CD8-positive, alpha-beta memory T cell (primary cell): ENCODE results near the gene KANSL1L. TPM values are rescaled to one million over a fixed set of nuclear protein-coding genes. Genes with fewer than 3 reads are reported as not detected.
A peak's percentile ranks its signal among the peaks of the same experiment; 100 is the strongest.

Experiments used
- CTCF ChIA-PET: fragments of 350-600 bp; sonication (Branson Sonifier 250); formaldehyde crosslinking; loops from one replicate; lab custom pipeline; 2021; ENCODE audit warnings: antibody characterized with exemption; lab: Charles Lee
- POLR2A ChIA-PET: fragments of 350-600 bp; sonication (Branson Sonifier 250); formaldehyde crosslinking; loops from one replicate; lab custom pipeline; 2021; ENCODE audit warnings: antibody characterized with exemption; lab: Charles Lee
- DNase-seq, 5 donors: peaks; one replicate each; pipeline versions ENCODE4 v3.0.0 to v3.0.0-alpha.2; 2020 to 2022; ENCODE audit warnings: mixed read lengths in 1 of 5
- H3K27ac ChIP-seq: one replicate; pipeline ENCODE4 v1.7.0; 2013; ENCODE audit warnings: low read depth, mild to moderate bottlenecking, low read length, moderate library complexity
- H3K27me3 ChIP-seq: 2 replicates; pipeline ENCODE4 v1.7.0; 2013; ENCODE audit warnings: low read length, mild to moderate bottlenecking; ENCODE audit not compliant: insufficient read depth, poor library complexity, severe bottlenecking
- H3K36me3 ChIP-seq: 2 replicates; pipeline ENCODE4 v1.7.0; 2013; ENCODE audit warnings: mild to moderate bottlenecking, low read length, moderate library complexity; ENCODE audit not compliant: insufficient read depth
- H3K4me1 ChIP-seq: 2 replicates; pipeline ENCODE4 v1.7.0; 2013; ENCODE audit warnings: mild to moderate bottlenecking, low read length, moderate library complexity; ENCODE audit not compliant: insufficient read depth
- H3K4me3 ChIP-seq: 2 replicates; pipeline ENCODE4 v1.7.0; 2013; ENCODE audit warnings: mild to moderate bottlenecking, low read length
- H3K9me3 ChIP-seq: 2 replicates; pipeline ENCODE4 v1.7.0; 2013; ENCODE audit warnings: mild to moderate bottlenecking, low read length
- H3K27ac Mint-ChIP-seq, 8 donors: one replicate each; pipeline ENCODE4 v1.8.0; 2020 to 2021; ENCODE audit warnings: mixed read lengths in 8 of 8, mild to moderate bottlenecking in 6 of 8, inconsistent platforms in 3 of 8, moderate library complexity in 3 of 8
- H3K27me3 Mint-ChIP-seq, 2 donors: one replicate each; pipeline ENCODE4 v1.8.0; 2020 to 2021; ENCODE audit warnings: mixed read lengths in 2 of 2, mild to moderate bottlenecking in 1 of 2, moderate library complexity in 1 of 2
- H3K36me3 Mint-ChIP-seq, 3 donors: one replicate each; pipeline ENCODE4 v1.8.0; 2020 to 2021; ENCODE audit warnings: mixed read lengths in 3 of 3, inconsistent platforms in 1 of 3, mild to moderate bottlenecking in 1 of 3
- H3K4me1 Mint-ChIP-seq, 3 donors: one replicate each; pipeline ENCODE4 v1.8.0; 2020 to 2021; ENCODE audit warnings: mixed read lengths in 3 of 3, inconsistent platforms in 1 of 3, mild to moderate bottlenecking in 1 of 3
- H3K4me3 Mint-ChIP-seq, 7 donors: one replicate each; pipeline ENCODE4 v1.8.0; 2020 to 2021; ENCODE audit warnings: mixed read lengths in 7 of 7, mild to moderate bottlenecking in 6 of 7, moderate library complexity in 4 of 7, inconsistent platforms in 2 of 7
- H3K9me3 Mint-ChIP-seq, 5 donors: one replicate each; pipeline ENCODE4 v1.8.0; 2020 to 2022; ENCODE audit warnings: mixed read lengths in 5 of 5, mild to moderate bottlenecking in 3 of 5, moderate library complexity in 2 of 5, inconsistent platforms in 1 of 5
- polyA plus RNA-seq: library from polyadenylated mRNA; unstranded; fragments of 300-500 nt; fragmentation: Illumina TruSeq; gene quantifications from one replicate; pipeline ENCODE4 v1.2.3, GENCODE V29; 2021
- total RNA-seq, 2 experiments: library from RNA; stranded (reverse); gene quantifications; one replicate each; pipeline ENCODE4 v1.2.3, GENCODE V29; 2021

The KANSL1L gene
- total and polyA plus RNA-seq, 3 experiments from 2014 or later = 1.0 to 6.3 (median 5.0) TPM

DNA sequence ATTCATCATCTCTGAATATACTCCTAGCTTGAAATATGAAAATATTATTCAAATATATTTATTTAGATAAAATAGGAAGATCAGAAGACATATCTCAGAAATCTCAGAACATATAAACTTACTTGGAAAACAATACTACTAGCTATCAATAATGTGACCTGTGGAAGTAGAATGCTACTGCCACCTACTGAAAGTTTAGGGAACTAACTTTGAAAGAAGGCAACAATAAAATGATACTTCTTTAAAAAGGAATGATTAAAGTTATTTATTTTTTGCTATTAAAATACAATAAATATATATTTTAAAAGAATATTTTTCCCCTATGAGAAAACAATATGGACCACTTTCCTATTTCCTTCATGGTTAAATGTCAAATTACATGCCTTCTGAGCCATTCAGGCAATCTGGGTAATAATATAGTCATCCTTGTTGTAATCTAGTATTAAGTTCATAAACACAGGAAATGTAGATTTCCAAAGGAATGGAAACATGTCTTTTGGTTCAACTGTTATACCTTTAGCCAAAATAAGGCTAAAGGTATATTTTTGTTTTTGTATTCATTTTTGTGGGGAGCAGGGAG is 28.1 kb upstream of the KANSL1L start:
- no peaks in the 10 kb centered on the region for H3K9me3 Mint-ChIP-seq
- Histone ChIP-seq H3K4me3 (no peak overlapping the region), H3K4me1 (no peaks in the 10 kb centered on the region), H3K36me3 (no peaks in the 10 kb centered on the region), H3K9me3 (no peaks in the 10 kb centered on the region), H3K27me3 (no peaks in the 10 kb centered on the region), H3K27ac (no peak overlapping the region)
- peaks cover 5 to 17% of the 10 kb centered on the region in 2 donors for H3K27me3 Mint-ChIP-seq
- H3K27ac Mint-ChIP-seq = no peak overlapping the region
- no peaks in the 10 kb centered on the region for H3K36me3 Mint-ChIP-seq
- H3K4me1 Mint-ChIP-seq = no peaks in the 10 kb centered on the region
- no peak overlapping the region for H3K4me3 Mint-ChIP-seq
- ChIA-PET POLR2A (no interaction called here), CTCF (interaction anchor here (0.7 to 2.1 kb wide), 9 partner anchors 11 to 238 kb away, joined by 3 to 20 read pairs (median 3); no protein-coding TSS in a partner anchor)
- peak in 2 of 5 donors; percentile 21 to 24 for DNase-seq

GRCh38 chr2:210198326-210198725 is 27.1 kb upstream of the KANSL1L start:
- ChIA-PET POLR2A (no interaction called here), CTCF (interaction anchor here (0.6 to 2.1 kb wide), 8 partner anchors 12 to 237 kb away, joined by 3 to 20 read pairs (median 4); no protein-coding TSS in a partner anchor)
- Mint-ChIP-seq H3K9me3 (no peaks in the 10 kb centered on the region), H3K36me3 (no peaks in the 10 kb centered on the region), H3K27me3 (peaks cover 5 to 17% of the 10 kb centered on the region in 2 donors), H3K4me1 (no peaks in the 10 kb centered on the region), H3K4me3 (no peak overlapping the region), H3K27ac (no peak overlapping the region)
- DNase-seq = no peak
- no peaks in the 10 kb centered on the region for H3K27me3 ChIP-seq
- H3K27ac ChIP-seq = no peak overlapping the region
- no peaks in the 10 kb centered on the region for H3K36me3 ChIP-seq
- H3K4me1 ChIP-seq = no peaks in the 10 kb centered on the region
- H3K9me3 ChIP-seq = no peaks in the 10 kb centered on the region
- no peak overlapping the region for H3K4me3 ChIP-seq

DNA sequence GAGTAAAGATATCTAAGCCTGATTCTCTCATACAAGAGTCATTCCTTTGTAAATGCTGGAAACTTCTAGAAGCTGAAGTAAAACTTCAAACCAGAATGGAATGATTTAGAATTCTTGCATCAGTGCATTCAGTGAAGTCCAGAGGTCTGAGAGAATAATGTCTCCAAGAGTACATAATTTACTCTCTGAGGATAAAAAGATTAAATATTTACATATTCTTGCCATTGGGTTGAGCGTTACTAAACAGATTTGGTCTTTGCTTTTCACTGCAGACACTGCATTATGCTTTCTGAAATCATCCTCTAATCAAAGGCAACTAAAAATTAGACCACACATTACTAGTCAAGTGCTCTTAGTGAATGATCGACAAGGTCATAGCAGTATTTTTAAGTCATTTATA is 26.5 kb upstream of the KANSL1L start:
- no peak overlapping the region for H3K27ac Mint-ChIP-seq
- CTCF ChIA-PET = interaction anchor here (0.6 to 2.1 kb wide), 3 partner anchors 124 to 220 kb away, joined by 3 to 20 read pairs (median 4); no protein-coding TSS in a partner anchor
- no peaks in the 10 kb centered on the region for H3K36me3 Mint-ChIP-seq
- Histone ChIP-seq H3K4me3 (no peak overlapping the region), H3K27ac (no peak overlapping the region), H3K27me3 (no peaks in the 10 kb centered on the region), H3K36me3 (no peaks in the 10 kb centered on the region), H3K9me3 (no peaks in the 10 kb centered on the region), H3K4me1 (no peaks in the 10 kb centered on the region)
- no peak for DNase-seq
- H3K4me1 Mint-ChIP-seq = no peaks in the 10 kb centered on the region
- H3K4me3 Mint-ChIP-seq = no peak overlapping the region
- H3K9me3 Mint-ChIP-seq = no peaks in the 10 kb centered on the region
- POLR2A ChIA-PET = no interaction called here
- H3K27me3 Mint-ChIP-seq = peaks cover 5 to 13% of the 10 kb centered on the region in 2 donors

GRCh38 chr2:210195101-210195852 is 24.1 kb upstream of the KANSL1L start:
- POLR2A ChIA-PET = no interaction called here
- DNase-seq = peak in 2 of 5 donors; percentile 39 to 41
- Mint-ChIP-seq H3K9me3 (no peaks in the 10 kb centered on the region), H3K4me1 (no peaks in the 10 kb centered on the region), H3K27ac (no peak overlapping the region), H3K36me3 (no peaks in the 10 kb centered on the region), H3K27me3 (peaks cover 5 to 10% of the 10 kb centered on the region in 2 donors), H3K4me3 (no peak overlapping the region)
- Histone ChIP-seq H3K27ac (no peak overlapping the region), H3K4me3 (no peak overlapping the region), H3K4me1 (no peaks in the 10 kb centered on the region), H3K27me3 (no peaks in the 10 kb centered on the region), H3K36me3 (no peaks in the 10 kb centered on the region), H3K9me3 (no peaks in the 10 kb centered on the region)
- CTCF ChIA-PET = interaction anchor here (1.0 to 2.8 kb wide), 8 partner anchors 23 to 220 kb away, joined by 3 to 18 read pairs (median 5); no protein-coding TSS in a partner anchor

DNA sequence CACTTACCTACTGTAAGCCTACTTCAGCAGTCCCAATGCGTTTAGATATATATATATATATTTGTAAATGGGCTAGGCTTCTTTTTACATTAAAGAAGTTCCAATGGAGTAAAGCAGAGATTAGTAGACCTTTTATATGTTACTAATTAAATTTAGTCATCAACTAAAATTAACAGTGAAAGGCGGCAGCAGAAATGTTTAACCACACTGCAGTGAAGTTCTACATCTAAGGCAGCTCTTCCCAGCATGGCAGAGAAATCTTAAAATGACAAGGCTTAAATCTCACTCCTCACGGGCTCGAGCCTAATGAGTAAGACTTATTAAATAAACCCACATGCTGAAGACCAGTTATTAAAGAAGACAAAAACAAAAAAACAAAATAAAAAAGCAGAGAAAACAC is 19.1 kb upstream of the KANSL1L start:
- DNase-seq = no peak
- peaks cover 5 to 14% (median 13%) of the 10 kb centered on the region in 5 donors for H3K9me3 Mint-ChIP-seq
- no peak overlapping the region for H3K27ac Mint-ChIP-seq
- H3K27me3 Mint-ChIP-seq = peaks cover 12 to 32% of the 10 kb centered on the region in 2 donors
- CTCF ChIA-PET = no interaction called here
- H3K36me3 Mint-ChIP-seq = peaks cover 0 to 13% (median 0%) of the 10 kb centered on the region in 3 donors
- Histone ChIP-seq H3K36me3 (no peaks in the 10 kb centered on the region), H3K27ac (no peak overlapping the region), H3K4me3 (no peak overlapping the region), H3K4me1 (no peaks in the 10 kb centered on the region), H3K27me3 (no peaks in the 10 kb centered on the region), H3K9me3 (no peaks in the 10 kb centered on the region)
- no peak overlapping the region for H3K4me3 Mint-ChIP-seq
- H3K4me1 Mint-ChIP-seq = no peaks in the 10 kb centered on the region
- POLR2A ChIA-PET = no interaction called here

DNA sequence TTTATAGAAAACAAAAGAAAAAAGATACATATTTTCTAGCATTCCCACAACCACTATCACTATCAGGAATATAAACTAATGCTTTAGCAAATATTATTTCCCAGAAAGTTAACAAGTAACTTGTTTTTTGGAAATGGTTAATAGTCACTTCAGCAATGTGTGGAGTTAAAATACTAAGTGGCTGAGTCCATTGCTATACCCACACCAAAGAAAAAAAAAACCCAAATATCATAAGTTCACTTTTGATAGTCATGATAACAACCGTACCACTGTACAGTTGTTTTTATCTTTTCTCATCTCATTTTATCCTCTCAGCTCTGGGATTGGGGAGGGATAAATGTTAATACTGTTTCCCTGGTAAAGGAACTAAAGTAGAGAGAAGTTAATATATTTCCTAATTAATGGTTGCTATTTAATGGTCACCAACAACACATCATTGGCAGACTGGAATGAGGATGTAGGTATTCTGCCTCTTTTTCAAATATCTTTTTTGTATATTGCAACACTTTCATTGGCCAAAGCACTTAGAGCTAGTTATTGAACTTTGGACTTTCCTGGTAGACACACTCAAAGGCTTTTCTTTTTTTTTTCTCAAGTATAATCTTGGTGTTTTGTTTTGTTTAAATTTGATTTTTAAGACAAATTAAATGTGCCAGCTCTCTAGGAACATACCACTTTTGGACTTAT is 18.4 kb upstream of the KANSL1L start:
- no peak for DNase-seq
- H3K36me3 Mint-ChIP-seq = peaks cover 0 to 19% (median 0%) of the 10 kb centered on the region in 3 donors
- peaks cover 18 to 36% of the 10 kb centered on the region in 2 donors for H3K27me3 Mint-ChIP-seq
- ChIA-PET POLR2A (no interaction called here), CTCF (no interaction called here)
- Histone ChIP-seq H3K27me3 (no peaks in the 10 kb centered on the region), H3K4me1 (no peaks in the 10 kb centered on the region), H3K9me3 (no peaks in the 10 kb centered on the region), H3K36me3 (no peaks in the 10 kb centered on the region), H3K27ac (no peak overlapping the region), H3K4me3 (no peak overlapping the region)
- no peak overlapping the region for H3K4me3 Mint-ChIP-seq
- H3K27ac Mint-ChIP-seq = no peak overlapping the region
- no peaks in the 10 kb centered on the region for H3K4me1 Mint-ChIP-seq
- H3K9me3 Mint-ChIP-seq = peaks cover 8 to 22% (median 20%) of the 10 kb centered on the region in 5 donors

- no peaks in the 10 kb centered on the region for H3K27me3 ChIP-seq
- no peaks in the 10 kb centered on the region for H3K4me1 ChIP-seq
- no peak overlapping the region for H3K4me3 Mint-ChIP-seq
- POLR2A ChIA-PET = no interaction called here
- H3K4me1 Mint-ChIP-seq = no peaks in the 10 kb centered on the region
- no peak overlapping the region for H3K27ac ChIP-seq
- no peak overlapping the region for H3K4me3 ChIP-seq
- H3K27ac Mint-ChIP-seq = no peak overlapping the region
- CTCF ChIA-PET = interaction anchor here (1.3 kb wide), 1 partner anchor 211 kb away, joined by 4 read pairs; no protein-coding TSS in a partner anchor
- peaks cover 23 to 44% of the 10 kb centered on the region in 2 donors for H3K27me3 Mint-ChIP-seq
- no peaks in the 10 kb centered on the region for H3K9me3 ChIP-seq
- peaks cover 17 to 30% (median 28%) of the 10 kb centered on the region in 5 donors for H3K9me3 Mint-ChIP-seq
- no peak for DNase-seq
- H3K36me3 ChIP-seq = no peaks in the 10 kb centered on the region
- peaks cover 2 to 27% (median 3%) of the 10 kb centered on the region in 3 donors for H3K36me3 Mint-ChIP-seq
Measured at GRCh38 chr2:210188755-210189154, 17.5 kb upstream of the KANSL1L start.
